Measurements from ENCODE around the gene CITED4. TPM values are rescaled to one million over a fixed set of nuclear protein-coding genes. Genes with fewer than 3 reads are reported as not detected.

The CITED4 gene
- total RNA-seq, 1 donor from 2014 or later = 101 TPM

GRCh38 chr1:40845895-40846294 lies 16.3 kb downstream of the CITED4 start:
- no peaks in the 10 kb centered on the region for H3K27me3 Mint-ChIP-seq
- no peaks in the 10 kb centered on the region for H3K36me3 Mint-ChIP-seq
- no peak for TF ChIP-seq CTCF (conservative IDR thresholded peaks at IDR 0.05)
- peaks cover 16% of the 10 kb centered on the region for H3K4me1 Mint-ChIP-seq (ENCODE audit: unreplicated experiment)
- peaks cover 6% of the 10 kb centered on the region for H3K9me3 Mint-ChIP-seq
- no peak overlapping the region for H3K4me3 Mint-ChIP-seq
- no peak for DNase-seq (ENCODE audit: extremely low spot score, unreplicated experiment)
- H3K27ac Mint-ChIP-seq = no peak overlapping the region

DNA sequence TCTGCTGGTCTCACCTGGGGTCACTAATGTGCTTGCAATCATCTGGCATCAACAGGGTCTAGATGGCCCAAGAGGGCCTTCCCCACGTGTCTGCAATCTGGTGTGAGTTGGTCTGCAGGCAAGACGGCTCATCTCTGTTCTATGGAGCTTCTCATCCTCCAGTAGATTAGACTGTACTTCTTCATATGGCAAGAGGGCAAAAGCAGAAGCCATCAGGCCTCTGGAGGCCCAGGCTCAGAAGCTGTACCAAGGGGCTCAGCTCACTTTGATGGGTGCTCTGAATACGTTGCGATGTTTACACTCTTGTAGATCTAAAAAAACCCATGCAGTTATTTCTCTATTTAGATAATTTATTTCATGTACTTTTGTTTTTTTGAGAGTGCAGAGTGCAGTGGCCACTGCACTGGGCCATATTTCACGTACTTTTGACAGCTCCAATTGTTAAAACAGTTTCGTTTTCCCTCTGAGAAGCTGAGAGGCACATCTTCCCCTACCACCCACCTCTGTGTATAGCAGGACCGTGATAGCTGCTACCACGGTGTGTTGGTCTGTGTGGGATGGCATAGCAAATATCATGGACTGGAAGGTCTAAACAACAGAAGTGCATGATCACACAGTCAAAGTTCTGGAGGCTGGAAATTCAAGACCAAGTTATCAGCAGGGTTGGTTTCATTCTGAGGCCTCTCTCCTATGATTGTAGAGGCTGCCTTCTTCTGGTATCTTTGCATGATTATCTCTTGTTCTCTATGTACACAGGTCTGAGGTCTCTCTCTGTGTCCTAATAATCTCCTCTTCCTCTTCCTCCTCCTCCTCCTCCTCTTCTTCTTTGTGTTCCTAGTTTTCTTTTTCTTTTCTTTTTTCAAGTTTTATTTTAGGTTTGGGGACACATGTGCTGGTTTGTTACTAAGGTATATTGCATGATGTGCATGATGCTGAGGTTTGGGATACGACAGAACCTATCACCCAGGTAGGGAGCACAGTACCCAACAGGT lies 17.0 kb downstream of the CITED4 start:
- TF ChIP-seq CTCF (conservative IDR thresholded peaks at IDR 0.05) = no peak
- no peaks in the 10 kb centered on the region for H3K36me3 Mint-ChIP-seq
- peaks cover 16% of the 10 kb centered on the region for H3K4me1 Mint-ChIP-seq (ENCODE audit: unreplicated experiment)
- no peaks in the 10 kb centered on the region for H3K27me3 Mint-ChIP-seq
- H3K4me3 Mint-ChIP-seq = no peak overlapping the region
- H3K27ac Mint-ChIP-seq = no peak overlapping the region
- peaks cover 6% of the 10 kb centered on the region for H3K9me3 Mint-ChIP-seq
- DNase-seq (ENCODE audit: extremely low spot score, unreplicated experiment) = no peak

GRCh38 chr1:40844079-40844478 lies 18.1 kb downstream of the CITED4 start:
- H3K4me1 Mint-ChIP-seq (ENCODE audit: unreplicated experiment) = peaks cover 18% of the 10 kb centered on the region
- no peak for TF ChIP-seq CTCF (conservative IDR thresholded peaks at IDR 0.05)
- DNase-seq (ENCODE audit: extremely low spot score, unreplicated experiment) = no peak
- no peaks in the 10 kb centered on the region for H3K36me3 Mint-ChIP-seq
- H3K27ac Mint-ChIP-seq = no peak overlapping the region
- H3K4me3 Mint-ChIP-seq = no peak overlapping the region
- no peaks in the 10 kb centered on the region for H3K27me3 Mint-ChIP-seq
- peaks cover 6% of the 10 kb centered on the region for H3K9me3 Mint-ChIP-seq

DNA sequence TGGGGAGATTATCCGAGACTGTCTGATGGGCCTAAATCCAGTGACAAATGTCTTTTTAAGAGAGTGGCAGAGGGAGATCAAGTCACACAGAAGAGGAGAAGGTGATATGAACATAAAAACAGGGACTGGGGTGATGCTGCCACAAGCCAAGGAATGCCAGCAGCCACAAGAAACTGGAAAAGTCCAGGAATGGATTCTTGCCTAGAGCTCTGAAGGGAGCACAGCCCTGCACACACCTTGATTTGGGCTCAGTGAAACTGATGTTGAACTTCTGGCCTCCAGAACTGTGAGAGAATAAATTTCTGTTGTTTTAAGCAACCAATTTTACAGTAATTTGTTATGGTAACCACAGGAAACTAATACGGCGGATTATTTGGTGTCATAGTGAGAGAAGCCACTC lies 19.5 kb downstream of the CITED4 start:
- H3K4me1 Mint-ChIP-seq (ENCODE audit: unreplicated experiment) = peaks cover 15% of the 10 kb centered on the region

GRCh38 chr1:40842207-40842606 lies 20.0 kb downstream of the CITED4 start:
- Mint-ChIP-seq H3K27me3 (no peaks in the 10 kb centered on the region), H3K36me3 (no peaks in the 10 kb centered on the region), H3K27ac (no peak overlapping the region), H3K4me3 (no peak overlapping the region), H3K9me3 (peaks cover 6% of the 10 kb centered on the region), H3K4me1 (ENCODE audit: unreplicated experiment) (peaks cover 14% of the 10 kb centered on the region)
- TF ChIP-seq CTCF (conservative IDR thresholded peaks at IDR 0.05) = no peak
- no peak for DNase-seq (ENCODE audit: extremely low spot score, unreplicated experiment)

More for the DNA sequence above, 19.5 kb downstream of the CITED4 start:
- Mint-ChIP-seq H3K27ac (no peak overlapping the region), H3K4me3 (no peak overlapping the region), H3K36me3 (no peaks in the 10 kb centered on the region), H3K9me3 (peaks cover 6% of the 10 kb centered on the region), H3K27me3 (no peaks in the 10 kb centered on the region)
- DNase-seq (ENCODE audit: extremely low spot score, unreplicated experiment) = no peak
- TF ChIP-seq CTCF (conservative IDR thresholded peaks at IDR 0.05) = no peak
